HG02943 (cell line): Measurements from ENCODE around the gene ERBB4.

Experiments
- ATAC-seq: cut with Tn5 transposase; IDR thresholded peaks from one replicate; pipeline ENCODE4 v1.9.1; 2021; ENCODE audit warnings: mild to moderate bottlenecking, low read depth, moderate library complexity; ENCODE audit not compliant: unreplicated experiment

ERBB4 gene

GRCh38 chr2:212379103-212379502 is 159.5 kb downstream of the ERBB4 start:
- ATAC-seq = no peak

GRCh38 chr2:212367431-212367830 is 171.2 kb downstream of the ERBB4 start:
- ATAC-seq = no peak

DNA sequence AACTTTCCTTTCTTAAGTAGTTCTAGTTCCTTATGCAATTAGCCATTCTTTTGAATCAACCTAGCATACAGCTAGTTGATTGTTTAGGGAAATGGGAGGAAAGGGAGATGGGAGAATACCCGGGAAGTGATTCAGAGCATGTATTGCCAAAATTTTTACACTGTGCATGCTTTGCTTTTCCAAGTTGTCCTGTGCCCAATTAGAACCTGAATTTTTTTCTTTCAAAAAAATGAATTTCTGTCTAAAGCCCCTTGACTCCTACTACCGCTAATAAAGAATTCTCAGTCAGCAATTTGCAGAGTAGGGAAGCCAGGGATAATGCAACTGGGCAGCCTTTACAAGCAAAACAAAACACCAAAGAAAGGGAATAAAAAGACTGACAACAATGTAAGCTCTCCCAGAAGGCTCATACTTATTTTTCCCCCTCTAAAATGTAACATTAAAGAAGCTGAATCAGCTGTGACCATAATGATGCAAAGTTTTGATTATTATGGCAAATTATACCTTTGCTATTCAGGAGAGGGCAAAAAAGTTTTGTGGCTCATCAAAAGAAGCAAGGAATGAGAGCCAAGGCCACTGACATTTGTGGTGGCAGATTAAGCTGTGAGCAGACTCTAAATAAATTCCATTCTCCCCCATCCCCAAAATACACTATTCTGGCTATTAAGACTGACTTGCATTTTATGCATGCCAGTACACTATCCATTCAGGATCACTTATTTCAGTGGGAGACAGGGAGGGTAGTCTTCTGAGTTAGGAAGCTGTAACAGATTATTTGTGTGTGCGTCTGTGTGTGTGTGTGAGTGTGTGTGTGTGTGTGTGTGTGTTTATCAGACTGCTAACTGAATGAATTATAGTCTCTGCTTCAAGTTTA is 174.3 kb downstream of the ERBB4 start:
- no peak for ATAC-seq

- no peak for ATAC-seq
These were observed 177.3 kb downstream of the ERBB4 start for GRCh38 chr2:212361174-212361756.

DNA sequence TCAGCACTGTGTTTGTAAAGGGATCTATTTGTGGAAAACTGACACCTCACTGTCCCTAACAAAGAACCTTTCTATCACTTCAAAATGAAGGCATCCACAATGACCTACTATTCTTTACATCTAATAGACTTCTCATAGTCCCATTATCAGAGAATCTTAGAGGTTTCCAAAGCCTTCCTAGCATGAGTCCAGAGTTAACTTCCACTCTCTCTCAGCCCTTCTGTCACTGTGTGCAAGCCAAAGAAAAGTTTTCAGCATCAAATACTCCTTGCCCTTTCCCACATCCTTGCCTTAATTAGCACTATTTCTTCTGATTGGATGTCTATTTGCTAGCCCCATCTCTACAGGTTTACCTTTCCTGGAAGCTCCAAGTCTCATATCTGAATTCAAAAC is 178.5 kb downstream of the ERBB4 start:
- no peak for ATAC-seq

DNA sequence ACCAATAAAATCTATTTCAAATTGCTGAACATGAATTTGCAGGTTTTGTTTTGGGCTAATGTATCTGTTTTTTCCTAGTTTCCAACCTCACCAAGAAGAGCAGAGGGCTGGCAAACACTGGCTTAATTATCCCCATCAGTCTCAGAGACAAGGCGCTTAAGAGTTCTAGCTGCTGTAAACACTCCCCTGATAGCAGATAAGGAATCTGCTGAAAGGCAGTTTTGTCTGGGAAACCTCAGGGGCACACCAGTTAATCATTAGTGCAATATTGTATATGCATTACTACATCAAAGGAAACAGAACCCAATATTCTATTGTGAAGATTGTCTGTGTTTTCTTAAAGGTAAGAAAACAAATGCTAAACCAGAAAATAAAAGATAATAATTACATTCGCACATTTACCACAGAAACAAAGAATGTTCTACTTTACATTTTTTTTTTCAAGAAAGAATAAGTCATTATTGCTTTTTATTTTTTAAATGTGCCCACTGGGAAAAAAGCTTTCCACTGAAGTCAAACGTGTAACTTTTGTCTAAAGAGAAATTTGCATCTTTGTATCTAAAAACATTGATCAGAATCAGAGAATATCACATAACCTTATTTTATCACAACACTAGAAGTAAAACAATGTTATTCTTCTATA is 179.1 kb downstream of the ERBB4 start:
- no peak for ATAC-seq

DNA sequence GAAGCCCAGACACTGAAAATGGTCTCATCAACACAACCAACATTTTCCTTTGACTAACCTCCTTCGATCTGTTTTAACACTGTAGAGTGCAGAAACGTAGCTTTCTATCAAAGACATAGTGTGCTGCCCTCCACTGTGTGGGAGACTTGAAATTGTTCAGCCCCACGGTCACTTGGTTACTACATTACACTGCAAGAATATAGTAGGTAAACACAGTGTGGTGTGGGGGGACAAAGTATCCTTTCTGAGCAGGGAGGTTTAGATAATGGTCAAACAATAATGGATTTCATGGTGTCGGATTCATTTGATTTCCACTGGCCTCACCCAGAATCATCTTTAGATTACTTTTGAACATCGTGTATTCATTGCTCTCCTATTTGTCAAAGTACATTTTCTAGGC is 181.0 kb downstream of the ERBB4 start:
- no peak for ATAC-seq

DNA sequence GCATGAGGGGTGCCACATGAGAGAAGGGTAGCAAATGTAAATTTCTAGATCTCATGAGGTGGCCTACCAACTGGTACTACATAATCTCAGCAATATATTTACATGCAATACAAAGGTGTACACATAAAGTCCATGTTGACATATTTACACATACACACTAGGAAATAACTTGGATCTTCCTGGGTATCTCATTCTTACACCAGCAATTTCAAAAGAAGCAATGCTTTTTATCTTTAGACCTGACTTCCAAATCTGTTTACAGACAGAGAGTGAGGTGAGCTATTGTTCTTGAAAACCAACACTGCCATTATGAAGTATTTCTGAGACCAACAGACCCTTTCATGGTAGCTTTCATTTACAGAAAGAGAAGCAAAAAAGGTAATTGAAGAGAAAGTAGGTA is 184.2 kb downstream of the ERBB4 start:
- no peak for ATAC-seq

GRCh38 chr2:212348501-212348900 is 190.1 kb downstream of the ERBB4 start:
- no peak for ATAC-seq

DNA sequence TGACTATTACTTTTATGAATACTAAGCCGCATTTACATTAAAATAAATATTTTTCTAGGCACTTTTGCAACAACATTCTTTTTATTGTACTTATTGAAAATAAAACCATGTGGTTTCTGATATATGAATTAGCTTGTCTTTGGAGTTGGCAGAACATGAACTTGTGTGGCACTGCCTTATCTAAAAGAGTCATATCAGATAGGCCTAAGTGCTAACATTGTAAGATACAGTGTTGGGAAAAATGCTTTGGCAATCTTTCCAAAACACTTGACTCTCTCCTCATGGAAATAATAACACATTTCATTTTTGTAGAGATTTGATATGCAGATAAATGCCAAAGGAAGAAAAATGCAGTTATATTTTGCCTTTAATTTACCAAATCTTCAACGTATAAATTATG is 191.7 kb downstream of the ERBB4 start:
- ATAC-seq = no peak

DNA sequence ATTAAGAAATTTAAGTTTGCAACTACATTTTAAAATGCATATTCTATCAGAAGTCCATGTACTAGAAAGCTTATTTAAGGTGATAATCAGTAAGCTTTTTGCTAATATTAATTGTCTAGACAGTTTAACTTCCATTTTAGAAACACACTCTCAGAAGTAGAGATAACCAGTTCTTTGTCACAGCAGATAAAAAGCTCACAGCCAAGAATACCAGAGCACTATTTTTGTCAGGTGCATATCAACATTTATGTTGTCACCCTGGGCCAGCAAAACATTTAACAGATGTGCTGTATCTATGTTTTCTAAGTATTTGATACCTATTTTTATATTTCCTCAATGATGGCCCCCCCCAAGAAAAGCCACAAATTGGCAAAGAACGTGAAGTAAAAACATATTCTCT is 192.6 kb downstream of the ERBB4 start:
- no peak for ATAC-seq

DNA sequence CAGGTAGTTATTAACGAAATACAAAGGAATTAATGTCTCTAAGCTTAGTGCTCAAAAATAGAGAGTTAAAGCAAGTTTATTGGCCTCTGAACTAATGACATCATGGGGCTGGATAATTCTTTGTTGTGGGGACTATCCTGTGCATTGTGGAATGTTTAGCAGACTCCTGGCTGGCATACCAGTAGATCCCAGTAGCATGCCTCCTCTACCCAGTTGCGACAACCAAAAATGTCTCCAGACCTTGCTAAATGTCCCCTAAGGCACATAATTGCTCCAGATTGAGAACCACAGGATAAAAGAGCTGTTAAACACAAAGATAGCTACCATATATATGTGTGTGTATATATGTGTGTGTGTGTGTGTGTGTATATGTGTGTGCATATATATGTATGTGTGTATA is 194.5 kb downstream of the ERBB4 start:
- ATAC-seq = no peak

- ATAC-seq = no peak
These were observed 195.4 kb downstream of the ERBB4 start for GRCh38 chr2:212343167-212343566.

DNA sequence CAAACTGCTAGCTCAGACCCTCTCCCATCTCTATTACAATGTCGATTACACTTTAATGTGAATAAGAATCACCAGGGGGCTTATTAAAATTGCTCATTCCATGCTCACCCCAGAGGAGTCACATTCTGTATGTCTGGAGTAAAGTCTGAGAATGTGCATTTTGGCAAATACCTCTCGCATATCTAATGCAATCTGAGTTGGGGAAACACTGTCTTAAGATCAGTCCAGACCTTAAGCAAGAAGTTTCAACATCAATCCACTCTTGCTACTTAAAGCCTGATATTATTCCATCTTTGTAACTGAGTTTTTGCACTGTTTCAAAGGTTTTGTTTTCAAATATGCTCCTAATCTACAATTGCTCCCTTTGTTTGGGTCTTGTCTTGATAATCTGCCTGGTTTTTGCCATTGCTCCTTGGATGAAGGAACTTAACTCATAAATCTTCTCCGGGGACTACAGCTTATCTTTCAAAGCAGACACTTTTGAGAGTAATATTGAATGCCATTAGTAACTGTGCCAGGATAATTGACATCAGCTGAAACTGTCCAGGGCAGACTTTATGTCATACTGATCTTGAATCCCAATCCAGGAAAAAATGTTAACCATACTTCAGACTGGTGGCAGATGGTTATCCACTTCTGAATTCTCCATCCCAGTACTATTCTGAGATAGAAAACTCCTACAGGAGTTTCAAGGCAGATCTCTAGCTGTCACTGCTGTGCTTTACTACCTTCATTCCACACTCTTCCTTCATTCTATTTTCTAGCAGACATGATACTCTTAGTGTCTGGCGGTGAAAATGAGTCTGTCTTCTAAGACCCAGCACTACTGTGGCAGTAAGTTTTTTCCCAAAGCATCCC is 200.9 kb downstream of the ERBB4 start:
- ATAC-seq = no peak

- ATAC-seq = no peak
These were observed 201.6 kb downstream of the ERBB4 start for GRCh38 chr2:212337036-212337435.

DNA sequence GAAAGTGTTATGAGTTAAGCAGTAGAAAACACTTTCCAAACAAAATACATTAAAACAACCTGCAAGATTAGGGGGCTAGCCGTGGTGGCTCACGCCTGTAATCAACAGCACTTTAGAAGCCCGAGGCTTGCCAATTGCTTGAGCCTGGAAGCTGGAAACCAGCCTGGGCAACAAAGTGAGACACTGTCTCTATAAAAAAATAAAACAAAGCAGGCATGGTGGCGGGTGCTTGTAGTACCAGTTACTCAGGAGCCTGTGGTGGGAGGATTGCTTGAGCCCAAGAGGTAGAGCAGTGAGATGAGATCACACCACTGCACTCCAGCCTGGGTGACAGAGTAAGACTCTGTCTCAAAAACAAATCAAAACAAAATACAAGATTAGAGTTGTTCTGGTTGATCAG is 208.3 kb downstream of the ERBB4 start:
- ATAC-seq = no peak

GRCh38 chr2:212328712-212329496 is 209.7 kb downstream of the ERBB4 start:
- no peak for ATAC-seq

DNA sequence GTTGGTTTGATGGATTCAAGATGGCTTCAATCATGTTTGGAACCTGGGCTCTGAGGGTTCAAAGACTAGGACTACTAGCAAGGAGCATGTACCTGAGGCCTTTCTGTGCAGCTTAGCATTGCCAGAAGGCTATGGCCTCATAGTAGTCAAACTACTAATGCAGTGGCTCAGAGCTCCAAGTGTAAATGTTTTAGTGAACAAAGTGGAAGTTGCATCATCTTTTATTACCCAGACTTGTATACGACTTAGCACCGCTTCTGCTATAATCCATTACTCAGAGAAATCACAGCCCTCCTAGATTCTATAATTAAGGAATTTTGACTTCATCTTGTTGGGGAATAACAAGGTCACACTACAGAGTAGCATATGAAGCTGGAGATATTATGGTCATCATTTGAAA is 210.5 kb downstream of the ERBB4 start:
- no peak for ATAC-seq

- ATAC-seq = no peak
These were observed 211.3 kb downstream of the ERBB4 start for GRCh38 chr2:212327171-212327809.

DNA sequence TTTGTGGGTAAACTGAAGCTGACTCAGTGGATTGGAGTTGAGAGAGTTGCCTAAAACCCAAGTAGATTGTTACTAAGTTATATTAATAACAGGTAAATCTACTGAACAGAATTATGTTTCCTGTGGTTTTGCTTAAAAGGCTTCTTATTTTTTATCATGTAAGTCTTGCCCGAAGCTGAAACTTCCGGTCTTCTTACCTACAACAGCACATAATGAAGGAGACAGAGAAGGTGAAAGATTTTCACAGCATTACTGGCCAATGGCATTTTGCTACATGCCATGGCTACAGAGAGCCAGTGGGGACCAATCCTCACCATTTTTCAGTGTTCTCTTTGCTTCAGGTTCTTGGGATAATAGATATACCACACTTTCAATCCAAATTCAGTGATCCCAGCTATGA is 220.0 kb downstream of the ERBB4 start:
- no peak for ATAC-seq
